ENCODE results near the gene DHX32. TPM values are rescaled to one million over a fixed set of nuclear protein-coding genes. Genes with fewer than 3 reads are reported as not detected.

Gene DHX32
- total and polyA plus RNA-seq, 2 donors from 2014 or later = 20.0 to 33.2 TPM

DNA sequence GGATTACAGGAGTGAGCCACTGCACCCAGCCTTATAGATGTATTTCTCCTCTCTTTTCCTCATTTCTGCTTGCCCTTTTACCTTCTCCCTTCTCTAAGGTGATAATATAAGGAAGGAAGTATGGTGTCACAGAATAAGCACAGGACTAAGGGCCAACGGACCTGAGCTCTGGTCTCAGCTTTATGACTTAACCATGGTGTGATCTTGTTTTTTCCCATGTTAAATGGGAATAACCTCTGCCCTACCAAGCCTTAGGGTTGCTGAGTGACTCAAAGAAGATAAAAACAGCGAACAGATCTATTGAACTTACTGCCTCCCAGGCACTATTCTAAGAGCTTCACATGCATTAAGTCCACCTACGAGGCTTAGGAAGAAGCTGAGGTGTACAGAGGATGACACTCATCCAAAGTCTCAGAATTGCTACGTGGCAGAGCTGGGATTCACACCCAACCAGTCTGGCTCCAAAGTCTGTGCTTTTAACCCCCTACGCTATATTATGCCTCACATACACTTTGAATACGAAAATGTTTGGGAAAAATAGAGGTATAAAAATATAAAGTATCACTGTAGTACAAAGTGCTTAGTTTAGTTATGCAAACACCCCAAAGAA is 63.6 kb downstream of the DHX32 start:
- FAIRE-seq (no peak), DNase-seq (no peak)
- peaks cover 7 to 21% (median 16%) of the 10 kb centered on the region in 3 donors for H3K36me3 ChIP-seq (ENCODE audit: control insufficient read depth in 2 of 3, insufficient read depth in 3 of 3, low read length in 3 of 3)
- peaks cover 0 to 9% (median 6%) of the 10 kb centered on the region in 3 donors for H3K4me1 ChIP-seq (ENCODE audit: control insufficient read depth in 2 of 3, insufficient read depth in 2 of 3, low read depth in 1 of 3, low read length in 3 of 3)
- H3K4me3 ChIP-seq (ENCODE audit: low read length in 3 of 3) = no peak overlapping the region
- no peak overlapping the region for H3K9ac ChIP-seq (ENCODE audit: low read length in 3 of 3)
- H3K27me3 ChIP-seq (ENCODE audit: control insufficient read depth, insufficient read depth, low read length) = no peaks in the 10 kb centered on the region
- H3K9me3 ChIP-seq (ENCODE audit: control insufficient read depth in 2 of 3, insufficient read depth in 1 of 3, low read length in 3 of 3) = no peaks in the 10 kb centered on the region
- H3K27ac ChIP-seq (ENCODE audit: low read depth in 2 of 2, low read length in 2 of 2) = no peak overlapping the region
- intact Hi-C loops (cut with DNase I) = no loop called here
- TF ChIP-seq CTCF (IDR thresholded peaks at IDR 0.05; ENCODE audit: borderline replicate concordance, extremely low read depth, insufficient read depth) = no peak

- peaks cover 7 to 21% (median 16%) of the 10 kb centered on the region in 3 donors for H3K36me3 ChIP-seq (ENCODE audit: control insufficient read depth in 2 of 3, insufficient read depth in 3 of 3, low read length in 3 of 3)
- DNase-seq (no peak), FAIRE-seq (no peak)
- no peak overlapping the region for H3K9ac ChIP-seq (ENCODE audit: low read length in 3 of 3)
- H3K4me1 ChIP-seq (ENCODE audit: control insufficient read depth in 2 of 3, insufficient read depth in 2 of 3, low read depth in 1 of 3, low read length in 3 of 3) = peaks cover 0 to 4% (median 0%) of the 10 kb centered on the region in 3 donors
- no peak overlapping the region for H3K4me3 ChIP-seq (ENCODE audit: low read length in 3 of 3)
- no peaks in the 10 kb centered on the region for H3K27me3 ChIP-seq (ENCODE audit: control insufficient read depth, insufficient read depth, low read length)
- no peaks in the 10 kb centered on the region for H3K9me3 ChIP-seq (ENCODE audit: control insufficient read depth in 2 of 3, insufficient read depth in 1 of 3, low read length in 3 of 3)
- H3K27ac ChIP-seq (ENCODE audit: low read depth in 2 of 2, low read length in 2 of 2) = no peak overlapping the region
- intact Hi-C loops (cut with DNase I) = no loop called here
- no peak for TF ChIP-seq CTCF (IDR thresholded peaks at IDR 0.05; ENCODE audit: borderline replicate concordance, extremely low read depth, insufficient read depth)
Observed at GRCh38 chr10:125816548-125816947, 64.5 kb downstream of the DHX32 start.

GRCh38 chr10:125815764-125816163 is 65.3 kb downstream of the DHX32 start:
- Histone ChIP-seq H3K4me1 (ENCODE audit: control insufficient read depth in 2 of 3, insufficient read depth in 2 of 3, low read depth in 1 of 3, low read length in 3 of 3) (no peaks in the 10 kb centered on the region), H3K9ac (ENCODE audit: low read length in 3 of 3) (no peak overlapping the region), H3K9me3 (ENCODE audit: control insufficient read depth in 2 of 3, insufficient read depth in 1 of 3, low read length in 3 of 3) (no peaks in the 10 kb centered on the region), H3K4me3 (ENCODE audit: low read length in 3 of 3) (no peak overlapping the region), H3K27ac (ENCODE audit: low read depth in 2 of 2, low read length in 2 of 2) (no peak overlapping the region), H3K36me3 (ENCODE audit: control insufficient read depth in 2 of 3, insufficient read depth in 3 of 3, low read length in 3 of 3) (peaks cover 7 to 27% (median 16%) of the 10 kb centered on the region in 3 donors), H3K27me3 (ENCODE audit: control insufficient read depth, insufficient read depth, low read length) (no peaks in the 10 kb centered on the region)
- DNase-seq (no peak), FAIRE-seq (no peak)
- intact Hi-C loops (cut with DNase I) = no loop called here
- no peak for TF ChIP-seq CTCF (IDR thresholded peaks at IDR 0.05; ENCODE audit: borderline replicate concordance, extremely low read depth, insufficient read depth)

All from kidney (tissue), 14 donors.